ENCODE data around the gene NDUFA3. TPM values are rescaled to one million over a fixed set of nuclear protein-coding genes. Genes with fewer than 3 reads are reported as not detected.

The NDUFA3 gene
- total and polyA plus RNA-seq, 2 donors (not counting 1 experiment from before 2014, with no cell fraction given), result 55.4 to 94.4 TPM

DNA sequence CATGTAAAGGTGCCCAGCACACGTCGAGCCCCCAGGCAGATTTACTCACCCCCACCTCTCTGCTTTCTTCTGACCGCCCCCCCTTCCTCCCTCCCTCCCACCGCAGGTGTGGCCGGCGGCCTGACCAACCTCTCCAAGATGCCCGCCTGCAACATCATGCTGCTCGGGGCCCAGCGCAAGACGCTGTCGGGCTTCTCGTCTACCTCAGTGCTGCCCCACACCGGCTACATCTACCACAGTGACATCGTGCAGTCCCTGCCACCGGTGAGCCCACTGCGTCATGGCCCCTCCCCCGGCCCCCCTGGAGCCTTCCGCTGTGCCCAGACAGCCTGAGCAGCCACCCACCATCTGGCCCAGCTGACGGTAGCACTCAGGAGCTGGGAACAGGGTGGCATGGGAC, 21.7 kb downstream of the NDUFA3 start:
- H3K9me3 ChIP-seq (ENCODE audit: control extremely low read depth in 1 of 3, control insufficient read depth in 2 of 3, insufficient read depth in 1 of 3, low read length in 2 of 3), result no peaks in the 10 kb centered on the region
- no peak for DNase-seq
- H3K4me3 ChIP-seq (ENCODE audit: control extremely low read depth in 1 of 5, extremely low read depth in 1 of 5, insufficient read depth in 1 of 5, low read depth in 2 of 5, low read length in 4 of 5), result no peak overlapping the region
- no peaks in the 10 kb centered on the region for H3K4me1 ChIP-seq (ENCODE audit: control insufficient read depth in 2 of 2, insufficient read depth in 2 of 2, low read length in 2 of 2)
- no peak overlapping the region for H2AFZ ChIP-seq (ENCODE audit: insufficient read depth, low read depth, low read length, poor library complexity, severe bottlenecking)
- intact Hi-C loops (cut with micrococcal nuclease), result no loop called here
- no peaks in the 10 kb centered on the region for H3K9me3 Mint-ChIP-seq (ENCODE audit: insufficient read depth)
- H3K4me3 Mint-ChIP-seq, result no peak overlapping the region
- WGBS (ENCODE audit: insufficient coverage), result 94% methylated on average over 17 of the region's 19 CpGs
- ChIA-PET POLR2A (no interaction called here), CTCF (interaction anchor here (0.6 kb wide), 1 partner anchor 525 kb away, joined by 3 read pairs; no protein-coding TSS in a partner anchor)
- H3K4me1 Mint-ChIP-seq, result no peaks in the 10 kb centered on the region
- ATAC-seq (ENCODE audit: low read depth), result no peak
- H3K79me2 ChIP-seq (ENCODE audit: control insufficient read depth, insufficient read depth, low read length), result peaks cover 6% of the 10 kb centered on the region
- H3K27me3 Mint-ChIP-seq, result no peaks in the 10 kb centered on the region
- no peak overlapping the region for H3K4me2 ChIP-seq (replicated peaks; ENCODE audit: low read depth, low read length, poor library complexity, severe bottlenecking)
- TF ChIP-seq CTCF (IDR thresholded peaks at IDR 0.05) (no peak), EZH2 (IDR thresholded peaks at IDR 0.05; ENCODE audit: borderline replicate concordance, insufficient read depth, low read depth, low read length, poor library complexity, severe bottlenecking) (no peak)
- no peak overlapping the region for H3K27ac Mint-ChIP-seq
- H3K27ac ChIP-seq (ENCODE audit: low read length in 2 of 2), result no peak overlapping the region
- peaks cover 8% of the 10 kb centered on the region for H4K20me1 ChIP-seq (ENCODE audit: control insufficient read depth, insufficient read depth, low read length, poor library complexity, severe bottlenecking)
- peaks cover 7 to 76% of the 10 kb centered on the region in 2 experiments for H3K36me3 ChIP-seq (replicated peaks in 1 of 2; ENCODE audit: control extremely low read depth in 1 of 2, control insufficient read depth in 1 of 2, extremely low read depth in 1 of 2, insufficient read depth in 2 of 2, low read length in 1 of 2)
- no peaks in the 10 kb centered on the region for H3K27me3 ChIP-seq (replicated peaks in 1 of 4; ENCODE audit: control extremely low read depth in 1 of 4, control insufficient read depth in 3 of 4, insufficient read depth in 4 of 4, low read length in 3 of 4)
- no peak overlapping the region for H3K9ac ChIP-seq (ENCODE audit: low read length)

- no peaks in the 10 kb centered on the region for H3K27me3 Mint-ChIP-seq
- Histone ChIP-seq H3K9me3 (ENCODE audit: control extremely low read depth in 1 of 3, control insufficient read depth in 2 of 3, insufficient read depth in 1 of 3, low read length in 2 of 3) (no peaks in the 10 kb centered on the region), H3K27me3 (replicated peaks in 1 of 4; ENCODE audit: control extremely low read depth in 1 of 4, control insufficient read depth in 3 of 4, insufficient read depth in 4 of 4, low read length in 3 of 4) (no peaks in the 10 kb centered on the region), H3K4me3 (ENCODE audit: control extremely low read depth in 1 of 5, extremely low read depth in 1 of 5, insufficient read depth in 1 of 5, low read depth in 2 of 5, low read length in 4 of 5) (no peak overlapping the region), H3K79me2 (ENCODE audit: control insufficient read depth, insufficient read depth, low read length) (no peaks in the 10 kb centered on the region), H3K36me3 (replicated peaks in 1 of 2; ENCODE audit: control extremely low read depth in 1 of 2, control insufficient read depth in 1 of 2, extremely low read depth in 1 of 2, insufficient read depth in 2 of 2, low read length in 1 of 2) (peaks cover 6 to 70% of the 10 kb centered on the region in 2 experiments), H3K4me1 (ENCODE audit: control insufficient read depth in 2 of 2, insufficient read depth in 2 of 2, low read length in 2 of 2) (no peaks in the 10 kb centered on the region), H3K9ac (ENCODE audit: low read length) (no peak overlapping the region), H4K20me1 (ENCODE audit: control insufficient read depth, insufficient read depth, low read length, poor library complexity, severe bottlenecking) (no peaks in the 10 kb centered on the region), H3K27ac (ENCODE audit: low read length in 2 of 2) (no peak overlapping the region), H3K4me2 (replicated peaks; ENCODE audit: low read depth, low read length, poor library complexity, severe bottlenecking) (no peak overlapping the region), H2AFZ (ENCODE audit: insufficient read depth, low read depth, low read length, poor library complexity, severe bottlenecking) (no peak overlapping the region)
- no peak for TF ChIP-seq CTCF (IDR thresholded peaks at IDR 0.05)
- no peak for TF ChIP-seq EZH2 (IDR thresholded peaks at IDR 0.05; ENCODE audit: borderline replicate concordance, insufficient read depth, low read depth, low read length, poor library complexity, severe bottlenecking)
- no peaks in the 10 kb centered on the region for H3K4me1 Mint-ChIP-seq
- DNase-seq, result no peak
- ATAC-seq (ENCODE audit: low read depth), result no peak
- H3K9me3 Mint-ChIP-seq (ENCODE audit: insufficient read depth), result no peaks in the 10 kb centered on the region
- CTCF ChIA-PET, result no interaction called here
- H3K27ac Mint-ChIP-seq, result no peak overlapping the region
- no peak overlapping the region for H3K4me3 Mint-ChIP-seq
- intact Hi-C loops (cut with micrococcal nuclease), result no loop called here
- POLR2A ChIA-PET, result no interaction called here
- 96% methylated on average over 8 of the region's 9 CpGs for WGBS (ENCODE audit: insufficient coverage)
Measured at GRCh38 chr19:54125713-54126112, 23.1 kb downstream of the NDUFA3 start.
